HG03342 (cell line): ENCODE results near the gene IFRD2.
A peak's percentile ranks its signal among the peaks of the same experiment; 100 is the strongest.
"Not testable (repeated sequence)": the region's sequence is repeated elsewhere in the genome, so short reads cannot be mapped to it uniquely, and the experiment has no call there.

ENCODE experiments used
- ATAC-seq: cut with Tn5 transposase; IDR thresholded peaks from one replicate; pipeline ENCODE4 v1.9.1; 2021; ENCODE audit warnings: mild to moderate bottlenecking, moderate library complexity; ENCODE audit not compliant: unreplicated experiment

IFRD2 gene

GRCh38 chr3:50268703-50269451 is 23.4 kb downstream of the IFRD2 start, which contains the start of gene SEMA3B:
SEMA3B (plus strand) TSS chr3:50269147; CDS start chr3:50269241, 94 bp downstream.
- no peak for ATAC-seq

GRCh38 chr3:50268276-50268675 is 24.0 kb downstream of the IFRD2 start:
- ATAC-seq, result no peak

GRCh38 chr3:50267280-50267913 is 24.8 kb downstream of the IFRD2 start:
- no peak for ATAC-seq

GRCh38 chr3:50266836-50267235 is 25.4 kb downstream of the IFRD2 start:
- no peak for ATAC-seq

- no peak for ATAC-seq
Observed at GRCh38 chr3:50266017-50266416, 26.2 kb downstream of the IFRD2 start.

- no peak for ATAC-seq
Observed at GRCh38 chr3:50265571-50265970, 26.7 kb downstream of the IFRD2 start.

- ATAC-seq, result no peak
Observed at GRCh38 chr3:50264964-50265485, 27.2 kb downstream of the IFRD2 start.

- no peak for ATAC-seq
Observed at GRCh38 chr3:50264383-50264963, 27.8 kb downstream of the IFRD2 start.

GRCh38 chr3:50263478-50264382 is 28.5 kb downstream of the IFRD2 start:
- ATAC-seq, result no peak

DNA sequence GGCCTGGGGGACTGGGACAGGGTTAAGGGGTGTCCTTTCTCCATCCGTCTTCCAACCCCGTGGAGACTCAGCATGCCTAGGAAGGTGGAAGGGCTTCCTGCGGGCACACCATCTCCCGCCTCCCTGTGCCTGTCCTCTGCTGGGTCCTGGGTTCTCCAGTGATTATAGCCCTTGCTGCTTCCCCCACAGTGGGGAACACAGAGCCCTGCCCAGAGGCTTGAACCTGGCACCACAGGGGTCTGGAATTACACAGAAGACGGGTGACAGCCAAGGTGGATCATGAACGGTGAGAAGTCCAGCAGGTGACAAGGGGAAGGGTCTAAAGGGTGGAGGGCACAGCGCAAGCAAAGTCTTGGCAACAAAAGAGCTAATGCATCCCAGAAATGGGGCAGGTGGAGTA is 29.5 kb downstream of the IFRD2 start:
- ATAC-seq, result no peak

- ATAC-seq, result not testable (repeated sequence)
Observed at GRCh38 chr3:50262200-50262599, 30.0 kb downstream of the IFRD2 start.

- no peak for ATAC-seq
Observed at GRCh38 chr3:50261505-50261904, 30.7 kb downstream of the IFRD2 start.

DNA sequence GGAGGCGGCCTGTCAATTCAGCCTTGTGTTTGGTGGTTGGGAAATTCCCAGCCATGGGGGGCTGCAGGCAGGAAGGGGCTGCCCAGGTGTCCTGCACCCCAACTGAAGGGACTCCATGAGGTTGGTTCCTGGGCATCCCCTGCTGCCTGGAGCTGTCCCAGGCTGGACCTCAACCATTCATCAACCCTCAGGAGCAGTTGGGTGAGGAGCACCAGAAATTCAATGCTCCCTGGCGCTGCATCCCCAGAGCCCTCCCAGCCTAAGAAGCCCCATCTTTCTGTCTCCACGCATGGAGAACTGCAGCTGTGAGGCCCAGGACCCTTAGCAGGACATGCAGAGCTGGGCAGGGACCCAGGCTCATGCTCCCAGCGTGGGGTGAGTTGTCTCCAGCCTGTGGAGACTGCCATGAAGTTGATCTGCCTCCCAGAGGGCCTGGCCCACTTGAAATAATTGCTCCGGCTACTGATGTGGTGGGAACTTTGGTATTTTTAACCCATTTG is 31.2 kb downstream of the IFRD2 start:
- ATAC-seq, result no peak

GRCh38 chr3:50260027-50260941 is 31.9 kb downstream of the IFRD2 start:
- ATAC-seq, result peak; percentile 86

- ATAC-seq, result peak; percentile 15
Observed at GRCh38 chr3:50259432-50260026, 32.7 kb downstream of the IFRD2 start.

GRCh38 chr3:50258979-50259378 is 33.2 kb downstream of the IFRD2 start:
- no peak for ATAC-seq

GRCh38 chr3:50258029-50258680 is 34.1 kb downstream of the IFRD2 start:
- no peak for ATAC-seq

DNA sequence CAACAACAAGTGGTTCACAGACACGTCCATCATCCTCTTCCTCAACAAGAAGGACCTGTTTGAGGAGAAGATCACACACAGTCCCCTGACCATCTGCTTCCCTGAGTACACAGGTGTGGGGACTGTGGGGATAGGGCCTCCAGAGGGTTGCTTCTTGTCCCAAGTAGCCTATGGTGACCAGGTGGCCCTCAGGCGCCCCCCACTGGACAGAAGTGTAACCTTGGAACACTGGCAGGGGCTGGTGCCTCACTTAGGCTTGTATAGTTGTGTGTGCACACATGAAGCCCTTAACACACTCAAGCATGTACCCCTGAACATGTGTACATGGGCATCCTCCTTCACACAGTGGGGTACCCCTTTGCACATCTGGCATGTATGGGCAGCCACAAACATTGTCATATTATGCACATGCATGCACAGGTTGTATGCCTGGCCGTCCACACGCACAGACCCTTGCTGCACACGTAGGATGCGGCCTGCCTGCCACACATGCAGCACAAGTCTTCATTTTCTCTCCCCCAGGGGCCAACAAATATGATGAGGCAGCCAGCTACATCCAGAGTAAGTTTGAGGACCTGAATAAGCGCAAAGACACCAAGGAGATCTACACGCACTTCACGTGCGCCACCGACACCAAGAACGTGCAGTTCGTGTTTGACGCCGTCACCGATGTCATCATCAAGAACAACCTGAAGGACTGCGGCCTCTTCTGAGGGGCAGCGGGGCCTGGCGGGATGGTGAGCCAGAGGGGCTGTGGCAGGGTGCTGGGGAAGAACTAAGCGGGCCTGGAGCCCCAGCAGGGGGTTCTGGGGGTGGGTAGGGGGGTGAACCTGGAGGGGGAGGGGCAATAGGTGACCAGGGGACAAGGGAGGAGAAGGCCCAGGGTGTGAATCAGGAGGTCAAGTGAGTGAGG is 35.0 kb downstream of the IFRD2 start:
- no peak for ATAC-seq
